ENCODE data around the gene EDN3.

The EDN3 gene

GRCh38 chr20:59300333-59301081, at the start of gene EDN3:
Gene EDN3 (plus strand): TSS chr20:59300611. CDS start chr20:59300813, 202 bp downstream.
- intact Hi-C loops (cut with micrococcal nuclease): no loop called here
- Mint-ChIP-seq H3K27me3 (peaks cover 60% of the 10 kb centered on the region), H3K36me3 (ENCODE audit: low read depth) (no peaks in the 10 kb centered on the region), H3K4me3 (no peak within 1 kb of the TSS), H3K4me1 (ENCODE audit: low read depth) (no peaks in the 10 kb centered on the region), H3K27ac (no peak within 1 kb of the TSS), H3K9me3 (no peaks in the 10 kb centered on the region)

GRCh38 chr20:59253325-59253724, 47.1 kb upstream of the EDN3 start:
- Mint-ChIP-seq H3K4me1 (ENCODE audit: low read depth) (peaks cover 26% of the 10 kb centered on the region), H3K27me3 (peaks cover 6% of the 10 kb centered on the region), H3K36me3 (ENCODE audit: low read depth) (no peaks in the 10 kb centered on the region), H3K9me3 (no peaks in the 10 kb centered on the region), H3K4me3 (no peak overlapping the region), H3K27ac (no peak overlapping the region)
- intact Hi-C loops (cut with micrococcal nuclease): no loop called here

GRCh38 chr20:59253779-59254319, 46.6 kb upstream of the EDN3 start:
- intact Hi-C loops (cut with micrococcal nuclease): no loop called here
- H3K4me1 Mint-ChIP-seq (ENCODE audit: low read depth): peaks cover 28% of the 10 kb centered on the region
- no peaks in the 10 kb centered on the region for H3K9me3 Mint-ChIP-seq
- no peak overlapping the region for H3K27ac Mint-ChIP-seq
- no peaks in the 10 kb centered on the region for H3K36me3 Mint-ChIP-seq (ENCODE audit: low read depth)
- H3K4me3 Mint-ChIP-seq: no peak overlapping the region
- peaks cover 5% of the 10 kb centered on the region for H3K27me3 Mint-ChIP-seq

DNA sequence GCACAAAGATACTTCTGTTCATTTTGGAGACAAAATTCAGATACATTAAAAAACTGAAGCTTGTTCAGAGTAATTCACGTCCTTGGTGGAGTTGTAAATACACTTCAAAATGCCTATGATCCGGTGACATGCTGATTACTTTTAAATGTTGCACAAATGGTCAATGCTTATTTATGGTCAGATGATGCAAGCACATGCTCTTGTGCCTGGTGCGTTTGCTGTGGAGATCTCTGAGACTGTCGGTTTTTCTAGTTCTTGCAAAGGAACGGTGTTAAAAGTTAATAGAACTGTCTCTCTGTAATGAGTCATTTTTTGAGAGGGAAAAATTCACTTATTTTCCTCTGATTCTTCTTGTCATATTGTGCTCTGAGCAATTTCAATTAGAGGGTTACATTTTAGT, 45.2 kb upstream of the EDN3 start:
- no peak overlapping the region for H3K27ac Mint-ChIP-seq
- H3K9me3 Mint-ChIP-seq: no peaks in the 10 kb centered on the region
- H3K36me3 Mint-ChIP-seq (ENCODE audit: low read depth): no peaks in the 10 kb centered on the region
- peaks cover 3% of the 10 kb centered on the region for H3K27me3 Mint-ChIP-seq
- intact Hi-C loops (cut with micrococcal nuclease): no loop called here
- no peak overlapping the region for H3K4me3 Mint-ChIP-seq
- peaks cover 31% of the 10 kb centered on the region for H3K4me1 Mint-ChIP-seq (ENCODE audit: low read depth)

DNA sequence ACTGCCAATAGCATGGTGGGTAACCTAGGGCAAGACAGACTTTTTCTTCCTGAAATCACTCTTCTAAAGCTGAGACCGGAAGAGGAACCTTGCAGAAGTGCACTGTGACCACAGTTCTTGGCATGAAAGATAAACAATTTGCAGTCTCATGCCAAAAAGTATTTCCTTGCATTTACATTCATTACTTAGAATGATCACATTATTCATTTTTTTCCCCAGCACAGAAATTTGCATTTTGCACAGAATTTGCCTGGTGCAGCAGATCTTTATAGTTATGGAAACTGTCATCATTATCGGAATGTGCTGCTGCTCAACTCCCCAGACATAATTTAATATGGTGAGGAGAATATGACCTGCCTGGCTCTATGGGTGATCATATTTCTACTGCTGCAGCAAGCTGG, 42.2 kb upstream of the EDN3 start:
- Mint-ChIP-seq H3K4me3 (no peak overlapping the region), H3K36me3 (ENCODE audit: low read depth) (no peaks in the 10 kb centered on the region), H3K9me3 (no peaks in the 10 kb centered on the region), H3K4me1 (ENCODE audit: low read depth) (peaks cover 37% of the 10 kb centered on the region), H3K27me3 (peaks cover 2% of the 10 kb centered on the region), H3K27ac (no peak overlapping the region)
- intact Hi-C loops (cut with micrococcal nuclease): no loop called here

DNA sequence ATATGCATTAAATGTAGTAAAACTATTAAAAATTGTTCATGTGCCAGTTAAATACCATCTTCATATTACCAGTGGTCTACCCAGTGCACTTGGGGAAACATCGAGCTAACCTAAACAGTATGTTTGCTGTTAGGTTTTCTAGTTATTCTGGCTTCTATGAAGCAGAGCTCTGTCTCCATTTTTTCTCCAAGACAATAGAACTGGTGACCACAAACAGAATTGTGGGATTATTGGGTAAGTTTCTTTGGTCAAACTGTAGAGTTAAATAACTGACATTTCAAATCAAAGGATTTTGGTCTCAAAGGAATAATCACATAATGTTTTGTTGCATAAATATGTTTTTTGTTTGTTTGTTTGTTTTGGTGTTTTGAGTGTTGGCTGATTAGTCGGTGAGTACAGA, 40.5 kb upstream of the EDN3 start:
- Mint-ChIP-seq H3K4me3 (no peak overlapping the region), H3K27ac (no peak overlapping the region), H3K4me1 (ENCODE audit: low read depth) (peaks cover 28% of the 10 kb centered on the region), H3K36me3 (ENCODE audit: low read depth) (no peaks in the 10 kb centered on the region), H3K27me3 (no peaks in the 10 kb centered on the region), H3K9me3 (no peaks in the 10 kb centered on the region)
- intact Hi-C loops (cut with micrococcal nuclease): no loop called here

DNA sequence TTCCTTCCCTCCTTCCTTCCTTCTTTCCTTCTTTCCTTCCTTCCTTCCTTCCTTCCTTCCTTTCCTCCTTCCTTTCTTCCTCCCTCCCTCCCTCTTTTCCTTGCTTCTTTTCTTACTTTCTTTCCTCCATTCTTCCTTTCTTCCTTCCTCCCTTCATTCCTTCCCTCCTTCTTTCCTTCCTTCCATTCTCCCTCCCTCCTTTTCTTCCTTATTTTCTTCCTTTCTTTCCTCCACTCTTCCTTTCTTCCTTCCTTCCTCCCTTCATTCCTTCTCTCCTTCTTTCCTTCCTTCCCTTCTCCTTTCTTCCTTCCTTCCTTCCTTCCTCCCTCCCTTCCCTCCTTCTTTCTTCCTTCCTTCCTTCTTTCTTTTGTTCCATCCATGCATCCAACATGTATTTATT, 35.1 kb upstream of the EDN3 start:
- H3K4me1 Mint-ChIP-seq (ENCODE audit: low read depth): peaks cover 8% of the 10 kb centered on the region
- H3K27ac Mint-ChIP-seq: no peak overlapping the region
- no peak overlapping the region for H3K4me3 Mint-ChIP-seq
- no peaks in the 10 kb centered on the region for H3K36me3 Mint-ChIP-seq (ENCODE audit: low read depth)
- H3K9me3 Mint-ChIP-seq: no peaks in the 10 kb centered on the region
- peaks cover 3% of the 10 kb centered on the region for H3K27me3 Mint-ChIP-seq
- intact Hi-C loops (cut with micrococcal nuclease): no loop called here

- Mint-ChIP-seq H3K4me1 (ENCODE audit: low read depth) (peaks cover 4% of the 10 kb centered on the region), H3K36me3 (ENCODE audit: low read depth) (no peaks in the 10 kb centered on the region), H3K27me3 (peaks cover 3% of the 10 kb centered on the region), H3K9me3 (no peaks in the 10 kb centered on the region), H3K27ac (no peak overlapping the region), H3K4me3 (no peak overlapping the region)
- intact Hi-C loops (cut with micrococcal nuclease): no loop called here
Measured at GRCh38 chr20:59268870-59269269, 31.5 kb upstream of the EDN3 start.

DNA sequence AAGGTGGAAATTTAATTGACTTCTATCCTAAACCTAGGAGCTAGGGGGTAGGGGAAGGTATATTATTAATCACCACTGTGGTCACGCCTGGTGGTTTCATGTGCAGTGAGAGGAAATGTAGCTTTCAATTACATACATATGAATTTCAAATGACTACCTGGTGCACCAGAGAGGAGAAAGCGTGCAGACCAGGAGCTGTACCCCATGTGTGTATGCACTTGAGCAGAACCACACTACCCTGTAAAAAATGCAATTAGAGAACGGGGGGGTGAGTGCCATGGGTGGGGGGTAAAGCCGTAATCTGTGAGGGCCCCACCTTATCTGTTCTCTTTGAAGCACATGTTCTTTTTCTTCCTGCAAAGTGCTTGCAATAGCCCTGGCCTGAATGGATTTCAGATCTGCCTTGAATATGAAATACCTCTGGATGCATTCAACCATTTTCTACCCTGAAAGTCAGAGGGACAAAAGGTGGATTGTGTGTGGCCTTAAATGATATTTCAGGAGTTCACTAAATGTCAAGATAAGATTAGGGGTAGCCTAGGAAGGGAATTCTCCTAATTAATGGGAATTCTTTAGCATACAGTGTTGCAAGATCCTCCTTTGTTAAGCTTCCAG, 30.9 kb upstream of the EDN3 start:
- Mint-ChIP-seq H3K27ac (no peak overlapping the region), H3K27me3 (peaks cover 3% of the 10 kb centered on the region), H3K9me3 (no peaks in the 10 kb centered on the region), H3K36me3 (ENCODE audit: low read depth) (no peaks in the 10 kb centered on the region), H3K4me1 (ENCODE audit: low read depth) (peaks cover 10% of the 10 kb centered on the region), H3K4me3 (no peak overlapping the region)
- intact Hi-C loops (cut with micrococcal nuclease): no loop called here

- Mint-ChIP-seq H3K4me3 (no peak overlapping the region), H3K27me3 (peaks cover 3% of the 10 kb centered on the region), H3K9me3 (no peaks in the 10 kb centered on the region), H3K4me1 (ENCODE audit: low read depth) (peaks cover 10% of the 10 kb centered on the region), H3K27ac (no peak overlapping the region), H3K36me3 (ENCODE audit: low read depth) (no peaks in the 10 kb centered on the region)
- intact Hi-C loops (cut with micrococcal nuclease): no loop called here
Measured at GRCh38 chr20:59270380-59270779, 30.0 kb upstream of the EDN3 start.

DNA sequence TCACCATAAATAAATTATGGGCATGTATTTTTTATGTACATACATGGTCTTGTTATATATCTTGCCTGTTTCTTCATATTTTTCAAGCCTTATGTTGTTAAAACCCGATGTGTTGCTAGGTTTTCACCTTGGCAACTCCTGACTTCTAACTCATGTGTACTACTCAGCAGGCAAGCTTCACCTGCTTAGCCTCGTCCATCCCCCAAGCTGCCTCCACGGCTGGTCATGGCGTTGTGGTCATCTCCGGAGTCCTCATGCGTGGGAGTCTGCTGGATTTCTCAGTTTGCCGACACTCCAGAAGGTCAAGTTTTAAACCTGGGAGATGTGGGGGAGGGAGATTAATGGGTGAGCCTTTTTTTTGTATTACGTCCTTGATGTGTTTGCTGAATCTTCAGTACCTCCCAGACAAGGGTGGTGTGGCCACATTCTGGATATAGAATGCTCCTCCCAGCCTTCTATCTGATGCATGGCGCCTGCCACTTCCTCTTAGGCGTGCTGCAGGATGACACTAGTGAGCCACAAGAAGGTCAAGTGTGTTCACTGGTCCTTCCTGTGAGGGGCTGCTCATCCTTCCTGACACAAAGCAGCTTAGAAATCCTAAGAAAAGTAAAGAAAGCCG, 26.6 kb upstream of the EDN3 start:
- H3K4me3 Mint-ChIP-seq: no peak overlapping the region
- H3K27ac Mint-ChIP-seq: no peak overlapping the region
- no peaks in the 10 kb centered on the region for H3K9me3 Mint-ChIP-seq
- H3K36me3 Mint-ChIP-seq (ENCODE audit: low read depth): no peaks in the 10 kb centered on the region
- no peaks in the 10 kb centered on the region for H3K27me3 Mint-ChIP-seq
- intact Hi-C loops (cut with micrococcal nuclease): no loop called here
- H3K4me1 Mint-ChIP-seq (ENCODE audit: low read depth): peaks cover 10% of the 10 kb centered on the region

DNA sequence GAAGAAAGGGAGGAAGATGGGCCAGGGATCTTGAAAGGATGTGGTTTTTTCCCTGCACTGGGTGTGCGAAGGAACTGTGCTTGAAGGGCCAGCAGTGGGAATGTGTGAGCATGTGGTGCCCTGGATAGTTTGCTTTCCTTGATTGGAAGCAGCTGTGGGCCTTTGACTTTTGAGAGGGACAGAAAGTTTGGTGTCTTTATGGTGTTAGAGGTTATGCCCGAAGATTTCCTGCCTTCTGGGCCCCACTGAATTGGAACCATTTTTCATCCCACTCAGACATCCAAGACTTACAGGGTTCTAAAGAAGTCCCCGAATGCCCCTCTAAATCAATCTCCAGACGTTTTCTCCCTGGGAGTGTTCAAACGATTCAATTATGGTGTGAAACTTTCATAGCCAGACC, 23.5 kb upstream of the EDN3 start:
- Mint-ChIP-seq H3K9me3 (no peaks in the 10 kb centered on the region), H3K4me1 (ENCODE audit: low read depth) (peaks cover 10% of the 10 kb centered on the region), H3K27me3 (no peaks in the 10 kb centered on the region), H3K4me3 (no peak overlapping the region), H3K27ac (no peak overlapping the region), H3K36me3 (ENCODE audit: low read depth) (no peaks in the 10 kb centered on the region)
- intact Hi-C loops (cut with micrococcal nuclease): no loop called here

DNA sequence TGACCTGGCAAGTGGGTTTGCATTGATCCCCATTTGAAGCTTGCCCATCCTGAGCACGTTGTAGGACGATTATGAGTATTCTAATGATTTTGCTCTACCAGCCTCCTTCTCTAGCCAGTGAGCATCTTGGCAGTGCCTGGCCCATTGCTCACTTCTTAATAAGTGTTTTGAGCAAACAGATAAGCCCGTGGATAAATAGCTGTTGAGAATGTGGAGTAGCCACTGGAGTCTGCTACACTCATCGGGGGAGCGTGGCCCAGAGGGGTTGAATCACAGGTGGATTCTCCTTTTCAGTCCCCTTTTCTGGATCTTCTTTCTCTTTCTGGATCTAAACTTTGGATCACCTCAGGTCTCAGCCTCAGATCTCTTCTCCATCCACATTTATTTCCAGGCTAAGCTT, 15.9 kb upstream of the EDN3 start:
- H3K27me3 Mint-ChIP-seq: no peaks in the 10 kb centered on the region
- no peak overlapping the region for H3K4me3 Mint-ChIP-seq
- no peaks in the 10 kb centered on the region for H3K36me3 Mint-ChIP-seq (ENCODE audit: low read depth)
- H3K27ac Mint-ChIP-seq: no peak overlapping the region
- H3K4me1 Mint-ChIP-seq (ENCODE audit: low read depth): no peaks in the 10 kb centered on the region
- no peaks in the 10 kb centered on the region for H3K9me3 Mint-ChIP-seq
- intact Hi-C loops (cut with micrococcal nuclease): no loop called here

DNA sequence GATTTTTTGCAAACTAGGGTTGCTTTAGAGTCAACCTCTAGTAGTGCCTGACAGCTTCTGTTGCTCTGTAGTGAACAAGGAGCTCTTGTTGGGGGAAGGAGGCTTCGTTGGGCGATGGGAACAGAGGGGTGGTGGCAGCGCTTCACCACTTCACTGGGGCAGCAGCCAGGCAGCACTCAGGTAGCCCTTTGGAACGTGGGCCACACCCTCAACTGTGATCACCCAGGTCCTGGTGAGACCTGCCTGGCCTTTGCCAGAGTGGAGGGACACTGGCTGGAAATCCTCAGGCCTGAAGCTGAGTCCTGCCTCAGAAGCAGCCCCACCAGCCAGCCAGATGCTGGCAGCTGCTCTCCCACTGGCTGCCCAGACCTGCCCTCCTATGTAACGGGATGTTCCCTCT, 10.4 kb upstream of the EDN3 start:
- no peak overlapping the region for H3K27ac Mint-ChIP-seq
- H3K36me3 Mint-ChIP-seq (ENCODE audit: low read depth): no peaks in the 10 kb centered on the region
- H3K4me3 Mint-ChIP-seq: no peak overlapping the region
- intact Hi-C loops (cut with micrococcal nuclease): no loop called here
- peaks cover 12% of the 10 kb centered on the region for H3K27me3 Mint-ChIP-seq
- no peaks in the 10 kb centered on the region for H3K9me3 Mint-ChIP-seq
- no peaks in the 10 kb centered on the region for H3K4me1 Mint-ChIP-seq (ENCODE audit: low read depth)

Measured in dendritic cell treated with granulocyte-macrophage colony-stimulating factor and Interleukin-4, amounts not matched to agents 40 ng/mL and 50 ng/mL, for 4 days (primary cell).